ENCODE data around the gene NMU. TPM values are rescaled to one million over a fixed set of nuclear protein-coding genes. Genes with fewer than 3 reads are reported as not detected.

The NMU gene
- total and polyA plus RNA-seq, 9 of the 15 experiments (the other 6 are each of a cell fraction or from before 2014, with no cell fraction given) = 73.8 to 846 (median 599) TPM

DNA sequence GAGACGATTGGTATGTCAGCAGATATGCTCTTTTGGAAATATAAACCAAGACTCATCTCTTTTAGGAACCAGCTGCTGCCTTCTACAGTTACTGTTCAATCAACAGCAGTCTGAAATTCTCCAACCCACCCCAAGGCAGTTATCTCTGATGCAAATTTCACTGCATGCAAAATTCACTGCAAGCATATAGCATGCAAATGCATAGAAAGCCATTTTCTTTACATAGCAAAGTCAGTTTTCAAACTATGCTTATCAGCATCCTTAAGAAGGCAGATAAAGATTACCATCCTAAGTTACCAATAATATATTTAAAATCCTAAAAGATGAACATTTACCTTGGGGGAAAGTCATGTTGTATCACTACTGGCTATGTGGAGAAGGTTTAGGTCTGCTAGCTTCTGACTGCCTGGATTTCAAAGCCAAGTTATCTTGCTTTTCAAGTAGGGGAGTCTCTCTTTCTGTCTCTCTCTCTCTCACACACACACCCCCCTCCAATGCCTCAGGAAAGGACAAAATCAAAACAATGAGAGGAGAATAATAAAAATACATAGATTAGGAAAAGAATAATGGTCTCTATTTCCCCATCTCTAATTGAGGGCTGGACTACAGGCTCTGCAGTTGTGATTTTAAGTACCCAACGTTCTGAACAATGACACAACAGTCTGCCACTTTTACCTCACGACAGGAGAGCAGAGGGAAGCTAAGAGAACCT is 1.5 kb downstream of the NMU start (continued):
- TF ChIP-seq MBD1 (CRISPR knock-in tag; IDR thresholded peaks at IDR 0.05) = no peak
- TF ChIP-seq NR0B1 (IDR thresholded peaks at IDR 0.05; ENCODE audit: partially characterized antibody) = no peak
- no peak for TF ChIP-seq IRF1 (CRISPR knock-in tag; IDR thresholded peaks at IDR 0.05; ENCODE audit: borderline replicate concordance)
- 0 out of 2 replicates have a peak, but pooled peaks have one; percentile 0 for TF ChIP-seq POLR2AphosphoS5 (IDR thresholded peaks at IDR 0.05; ENCODE audit: control insufficient read depth, insufficient read depth, low read depth, low read length)
- TF ChIP-seq DPF2 (IDR thresholded peaks at IDR 0.05) = no peak
- TF ChIP-seq ZNF224 (CRISPR knock-in tag; IDR thresholded peaks at IDR 0.05) = no peak
- TF ChIP-seq POLR2H (tag; IDR thresholded peaks at IDR 0.05; ENCODE audit: low read depth) = peak; percentile 12; the same call in 1 of the 2 replicates
- 0 out of 4 replicates have a peak, but pooled peaks of 1 of the 2 experiments have one; percentile 7 for TF ChIP-seq MAZ (CRISPR knock-in tag; conservative IDR thresholded peaks at IDR 0.05 in 1 of 2, IDR thresholded peaks at IDR 0.05 in 1 of 2)
- TF ChIP-seq KHSRP (IDR thresholded peaks at IDR 0.05) = no peak
- TF ChIP-seq, protein P1, sequence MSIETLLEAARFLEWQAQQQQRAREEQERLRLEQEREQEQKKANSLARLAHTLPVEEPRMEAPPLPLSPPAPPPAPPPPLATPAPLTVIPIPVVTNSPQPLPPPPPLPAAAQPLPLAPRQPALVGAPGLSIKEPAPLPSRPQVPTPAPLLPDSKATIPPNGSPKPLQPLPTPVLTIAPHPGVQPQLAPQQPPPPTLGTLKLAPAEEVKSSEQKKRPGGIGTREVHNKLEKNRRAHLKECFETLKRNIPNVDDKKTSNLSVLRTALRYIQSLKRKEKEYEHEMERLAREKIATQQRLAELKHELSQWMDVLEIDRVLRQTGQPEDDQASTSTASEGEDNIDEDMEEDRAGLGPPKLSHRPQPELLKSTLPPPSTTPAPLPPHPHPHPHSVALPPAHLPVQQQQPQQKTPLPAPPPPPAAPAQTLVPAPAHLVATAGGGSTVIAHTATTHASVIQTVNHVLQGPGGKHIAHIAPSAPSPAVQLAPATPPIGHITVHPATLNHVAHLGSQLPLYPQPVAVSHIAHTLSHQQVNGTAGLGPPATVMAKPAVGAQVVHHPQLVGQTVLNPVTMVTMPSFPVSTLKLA (conservative IDR thresholded peaks at IDR 0.05) = 0 out of 4 replicates have a peak, but pooled peaks of 1 of the 2 experiments have one; percentile 1
- TF ChIP-seq EP400 (IDR thresholded peaks at IDR 0.05) = 0 out of 2 replicates have a peak, but pooled peaks have one; percentile 2
- no peak for TF ChIP-seq ESRRA (IDR thresholded peaks at IDR 0.05; ENCODE audit: borderline replicate concordance, low read depth)
- TF ChIP-seq, protein P2, sequence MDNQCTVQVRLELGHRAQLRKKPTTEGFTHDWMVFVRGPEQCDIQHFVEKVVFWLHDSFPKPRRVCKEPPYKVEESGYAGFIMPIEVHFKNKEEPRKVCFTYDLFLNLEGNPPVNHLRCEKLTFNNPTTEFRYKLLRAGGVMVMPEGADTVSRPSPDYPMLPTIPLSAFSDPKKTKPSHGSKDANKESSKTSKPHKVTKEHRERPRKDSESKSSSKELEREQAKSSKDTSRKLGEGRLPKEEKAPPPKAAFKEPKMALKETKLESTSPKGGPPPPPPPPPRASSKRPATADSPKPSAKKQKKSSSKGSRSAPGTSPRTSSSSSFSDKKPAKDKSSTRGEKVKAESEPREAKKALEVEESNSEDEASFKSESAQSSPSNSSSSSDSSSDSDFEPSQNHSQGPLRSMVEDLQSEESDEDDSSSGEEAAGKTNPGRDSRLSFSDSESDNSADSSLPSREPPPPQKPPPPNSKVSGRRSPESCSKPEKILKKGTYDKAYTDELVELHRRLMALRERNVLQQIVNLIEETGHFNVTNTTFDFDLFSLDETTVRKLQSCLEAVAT (IDR thresholded peaks at IDR 0.05) = peak; percentile 8 to 51; a peak in 1 of 4 replicates
- TF ChIP-seq TBP (optimal IDR thresholded peaks at IDR 0.05; ENCODE audit: low read depth, low read length) = peak; percentile 16
- no peak for TF ChIP-seq TOE1 (IDR thresholded peaks at IDR 0.05; ENCODE audit: borderline replicate concordance)
- no peak for TF ChIP-seq TOE1 (CRISPR knock-in tag; IDR thresholded peaks at IDR 0.05; ENCODE audit: borderline replicate concordance, low read depth)

Data from K562 (cell line).